AG04449 (cell line): ENCODE data around the gene DISC1.

Experiments used
- CTCF ChIA-PET: fragments of 350-600 bp; formaldehyde crosslinking; extraction: SDS; loops from one replicate; lab custom pipeline; 2021; ENCODE audit warnings: antibody characterized with exemption; lab: Yijun Ruan, JAX
- POLR2A ChIA-PET: fragments of 400-600, 350-600 bp; formaldehyde crosslinking; extraction: SDS; loops from one replicate; lab custom pipeline; 2020; ENCODE audit warnings: antibody characterized with exemption, inconsistent platforms; lab: Yijun Ruan, JAX
- DNase-seq: peaks from one replicate; pipeline ENCODE4 v3.0.0-alpha.2; 2010; ENCODE audit warnings: low read depth, low spot score
- H3K4me3 ChIP-seq: 2 replicates; pipeline ENCODE4 v1.5.1; 2011; ENCODE audit warnings: low read depth, mild to moderate bottlenecking, control low read depth, low read length
- CTCF ChIP-seq: IDR thresholded peaks from one replicate; pipeline ENCODE4 v1.5.1; 2011; ENCODE audit warnings: mild to moderate bottlenecking, moderate library complexity, low read length, control low read depth, inconsistent platforms; ENCODE audit not compliant: insufficient read depth; ENCODE audit errors: missing control alignments

DISC1 gene

GRCh38 chr1:231817801-231818200, 191.2 kb downstream of the DISC1 start:
- H3K4me3 ChIP-seq: no peak overlapping the region
- DNase-seq: no peak
- no peak for TF ChIP-seq CTCF
- CTCF ChIA-PET: no interaction called here
- POLR2A ChIA-PET: no interaction called here

- TF ChIP-seq CTCF: no peak
- no peak for DNase-seq
- ChIA-PET POLR2A (no interaction called here), CTCF (interaction anchor here (1.1 kb wide), 1 partner anchor 9 kb away, joined by 3 read pairs; no protein-coding TSS in a partner anchor)
- H3K4me3 ChIP-seq: no peak overlapping the region
Observed at GRCh38 chr1:231818337-231818736, 191.7 kb downstream of the DISC1 start.

- TF ChIP-seq CTCF: no peak
- CTCF ChIA-PET: interaction anchor here (1.5 kb wide), 1 partner anchor 14 kb away, joined by 3 read pairs; no protein-coding TSS in a partner anchor
- no peak for DNase-seq
- POLR2A ChIA-PET: interaction anchor here (0.7 kb wide), 1 partner anchor 81 kb away, joined by 3 read pairs; no protein-coding TSS in a partner anchor
- H3K4me3 ChIP-seq: no peak overlapping the region
Observed at GRCh38 chr1:231821281-231821680, 194.7 kb downstream of the DISC1 start.

- POLR2A ChIA-PET: interaction anchor here (0.7 kb wide), 1 partner anchor 82 kb away, joined by 3 read pairs; no protein-coding TSS in a partner anchor
Observed at GRCh38 chr1:231822041-231822440, 195.5 kb downstream of the DISC1 start.

GRCh38 chr1:231826566-231826965, 200.0 kb downstream of the DISC1 start:
- DNase-seq: no peak
- ChIA-PET CTCF (interaction anchor here (1.2 kb wide), 1 partner anchor 8 kb away, joined by 3 read pairs; no protein-coding TSS in a partner anchor), POLR2A (no interaction called here)
- no peak overlapping the region for H3K4me3 ChIP-seq
- TF ChIP-seq CTCF: no peak

More at GRCh38 chr1:231822041-231822440, 195.5 kb downstream of the DISC1 start:
- H3K4me3 ChIP-seq: no peak overlapping the region
- DNase-seq: no peak
- CTCF ChIA-PET: interaction anchor here (0.7 to 1.5 kb wide), 3 partner anchors 14 to 48 kb away, joined by 3 read pairs; no protein-coding TSS in a partner anchor
- no peak for TF ChIP-seq CTCF

- CTCF ChIA-PET: interaction anchor here (1.2 kb wide), 1 partner anchor 9 kb away, joined by 3 read pairs; no protein-coding TSS in a partner anchor
- H3K4me3 ChIP-seq: no peak overlapping the region
- peak; percentile 85 for DNase-seq
- no peak for TF ChIP-seq CTCF
- POLR2A ChIA-PET: no interaction called here
Observed at GRCh38 chr1:231827337-231828105, 200.9 kb downstream of the DISC1 start.
